ENCODE results near the gene PHF23. TPM values are rescaled to one million over a fixed set of nuclear protein-coding genes. Genes with fewer than 3 reads are reported as not detected.

PHF23 gene
- total RNA-seq, 1 donor from 2014 or later, result 33.7 TPM

DNA sequence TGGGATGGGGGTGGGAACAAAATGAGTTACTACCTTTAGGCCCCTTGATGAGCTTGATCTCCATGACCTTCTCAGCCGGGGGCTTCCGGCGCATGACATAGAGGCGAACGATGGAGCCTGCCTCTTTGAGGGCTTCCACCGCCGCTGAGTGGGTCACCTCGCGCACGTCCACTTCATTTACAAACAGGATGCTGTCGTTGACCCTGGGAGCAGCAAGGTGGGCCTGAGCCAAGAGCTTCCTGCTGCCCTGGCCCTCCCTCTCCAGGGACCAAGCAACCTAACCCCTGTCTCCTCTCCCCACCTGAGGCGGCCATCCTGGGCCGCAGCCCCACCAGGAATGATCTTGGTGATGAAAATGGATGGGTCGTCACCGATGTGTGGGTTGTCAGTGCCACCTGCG, 35.9 kb downstream of the PHF23 start:
- no peak for DNase-seq

- no peak for DNase-seq
Measured at GRCh38 chr17:7196651-7197401, 42.4 kb downstream of the PHF23 start.

GRCh38 chr17:7195971-7196370, 43.3 kb downstream of the PHF23 start:
- no peak for DNase-seq

- DNase-seq, result no peak
Measured at GRCh38 chr17:7192271-7192937, 46.9 kb downstream of the PHF23 start.

- DNase-seq, result peak; percentile 54
Measured at GRCh38 chr17:7191571-7192270, 47.5 kb downstream of the PHF23 start.

- DNase-seq, result no peak
Measured at GRCh38 chr17:7191069-7191468, 48.2 kb downstream of the PHF23 start.

GRCh38 chr17:7190276-7190917, 48.9 kb downstream of the PHF23 start:
- DNase-seq, result no peak

- DNase-seq, result no peak
Measured at GRCh38 chr17:7186241-7186640, 53.0 kb downstream of the PHF23 start.

Small RNA genes lying within 50 kb of the gene (small RNA-seq; reads per million reads assigned to genes)
- gene AC120057.4 (not detected), gene MIR324 (5.4 reads per million, percentile 90 among the genes with 10 or more reads in this experiment), gene RF00019 (not detected)

Other genes starting within 250 kb of the PHF23 start
- not detected for gene ALOX12, start 243.4 kb downstream of the PHF23 start, total RNA-seq
- 46.0 TPM for gene RNASEK, start 226.8 kb downstream of the PHF23 start, total RNA-seq
- 1.4 TPM for gene BCL6B, start 216.4 kb downstream of the PHF23 start, total RNA-seq
- 0.47 TPM for gene SLC16A13, start 203.4 kb downstream of the PHF23 start, total RNA-seq
- 0.31 TPM for gene SLC16A11, start 195.4 kb downstream of the PHF23 start, total RNA-seq
- gene CLEC10A, start 159.2 kb downstream of the PHF23 start, total RNA-seq, result not detected
- gene ASGR2, start 124.6 kb downstream of the PHF23 start, total RNA-seq, result not detected
- 15.6 TPM for gene ASGR1, start 60.1 kb downstream of the PHF23 start, total RNA-seq
- 131 TPM for gene DLG4, start 19.6 kb downstream of the PHF23 start, total RNA-seq
- gene ACADVL, start 19.5 kb downstream of the PHF23 start, total RNA-seq, result 77.2 TPM
- gene DVL2, start 4.9 kb downstream of the PHF23 start, total RNA-seq, result 49.1 TPM
- gene GABARAP, start 3.0 kb upstream of the PHF23 start, total RNA-seq, result 93.3 TPM
- 26.5 TPM for gene CTDNEP1, start 12.3 kb upstream of the PHF23 start, total RNA-seq
- 25.4 TPM for gene ELP5, start 12.8 kb upstream of the PHF23 start, total RNA-seq
- 0.16 TPM for gene CLDN7, start 23.0 kb upstream of the PHF23 start, total RNA-seq
- gene SLC2A4, start 42.3 kb upstream of the PHF23 start, total RNA-seq, result 0.16 TPM
- 2.7 TPM for gene YBX2, start 55.2 kb upstream of the PHF23 start, total RNA-seq
- gene EIF5A, start 68.2 kb upstream of the PHF23 start, total RNA-seq, result 156 TPM
- 29.5 TPM for gene GPS2, start 75.9 kb upstream of the PHF23 start, total RNA-seq
- 46.6 TPM for gene NEURL4, start 89.9 kb upstream of the PHF23 start, total RNA-seq
- not detected for gene ACAP1, start 97.1 kb upstream of the PHF23 start, total RNA-seq
- 3.9 TPM for gene KCTD11, start 112.7 kb upstream of the PHF23 start, total RNA-seq
- not detected for gene TMEM95, start 115.7 kb upstream of the PHF23 start, total RNA-seq
- 0.94 TPM for gene TNK1, start 141.6 kb upstream of the PHF23 start, total RNA-seq
- gene PLSCR3, start 155.1 kb upstream of the PHF23 start, total RNA-seq, result 10.0 TPM
- 55.2 TPM for gene TMEM256, start 164.6 kb upstream of the PHF23 start, total RNA-seq
- 9.2 TPM for gene NLGN2, start 168.4 kb upstream of the PHF23 start, total RNA-seq
- gene SPEM1, start 180.9 kb upstream of the PHF23 start, total RNA-seq, result not detected
- gene SPEM2, start 186.2 kb upstream of the PHF23 start, total RNA-seq, result not detected
- not detected for gene SPEM3, start 189.4 kb upstream of the PHF23 start, total RNA-seq
- gene TMEM102, start 196.0 kb upstream of the PHF23 start, total RNA-seq, result 3.7 TPM
- gene FGF11, start 200.1 kb upstream of the PHF23 start, total RNA-seq, result 18.2 TPM
- 17.2 TPM for gene CHRNB1, start 205.6 kb upstream of the PHF23 start, total RNA-seq
- gene ZBTB4, start 240.2 kb upstream of the PHF23 start, total RNA-seq, result 17.6 TPM
- not detected for gene SLC35G6, start 242.0 kb upstream of the PHF23 start, total RNA-seq
- 54.6 TPM for gene POLR2A, start 244.9 kb upstream of the PHF23 start, total RNA-seq